Stimulated activated CD4-positive, alpha-beta T cell treated with anti-CD3 and anti-CD28 coated beads, Interleukin-2, amount 100 ng/mL, for 4 hours (primary cell): ENCODE results near the gene EEPD1.
"Not testable (repeated sequence)": the region's sequence is repeated elsewhere in the genome, so short reads cannot be mapped to it uniquely, and the experiment has no call there.

ENCODE experiments used
- DNase-seq: peaks from one replicate; pipeline ENCODE4 v3.0.0-alpha.2; 2020; ENCODE audit warnings: low read depth

The EEPD1 gene

GRCh38 chr7:36321284-36321683, 168.2 kb downstream of the EEPD1 start:
- DNase-seq: not testable (repeated sequence)

- no peak for DNase-seq
These were observed 183.3 kb downstream of the EEPD1 start for GRCh38 chr7:36336390-36336789.

GRCh38 chr7:36338256-36338655, 185.2 kb downstream of the EEPD1 start:
- no peak for DNase-seq

GRCh38 chr7:36343548-36343947, 190.5 kb downstream of the EEPD1 start:
- no peak for DNase-seq

- DNase-seq: no peak
These were observed 191.6 kb downstream of the EEPD1 start for GRCh38 chr7:36344622-36345021.

- DNase-seq: no peak
These were observed 193.3 kb downstream of the EEPD1 start for GRCh38 chr7:36346260-36346831.

GRCh38 chr7:36348256-36348655, 195.2 kb downstream of the EEPD1 start:
- no peak for DNase-seq

DNA sequence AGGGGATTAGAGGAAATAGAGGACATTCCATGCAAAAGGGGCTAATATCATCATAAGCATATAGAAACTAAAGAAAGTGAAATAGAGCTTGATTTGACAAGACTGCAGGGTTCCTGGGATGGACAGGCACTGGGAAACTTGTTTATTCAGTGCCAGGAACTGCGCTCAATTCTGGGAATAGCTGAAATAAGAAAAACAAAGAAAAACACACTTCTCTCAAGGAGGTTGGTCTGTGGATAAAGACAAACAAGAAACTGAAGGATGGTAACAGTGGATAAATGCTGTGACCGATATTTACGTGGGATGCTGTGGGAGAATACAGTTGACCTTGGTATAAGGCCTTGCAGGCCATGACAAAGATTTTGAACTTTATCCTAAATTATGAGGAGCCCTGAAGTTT, 195.7 kb downstream of the EEPD1 start:
- DNase-seq: no peak

- no peak for DNase-seq
These were observed 196.6 kb downstream of the EEPD1 start for GRCh38 chr7:36349626-36350025.
